ENCODE measurements around the gene KLHDC9. TPM values are rescaled to one million over a fixed set of nuclear protein-coding genes. Genes with fewer than 3 reads are reported as not detected.
"Not testable (repeated sequence)": the region's sequence is repeated elsewhere in the genome, so short reads cannot be mapped to it uniquely, and the experiment has no call there.

The KLHDC9 gene
- total RNA-seq, 3 donors from 2014 or later (not counting 1 experiment from before 2014, with no cell fraction given): 0.49 to 0.50 TPM; not detected in 1

GRCh38 chr1:161114556-161114955, 16.4 kb downstream of the KLHDC9 start:
- peaks cover 2% of the 10 kb centered on the region for H3K36me3 ChIP-seq (ENCODE audit: control insufficient read depth, insufficient read depth, low read length)
- no peak overlapping the region for H3K27ac ChIP-seq (ENCODE audit: low read length)
- DNase-seq: no peak
- no peak overlapping the region for H3K27ac Mint-ChIP-seq
- no peaks in the 10 kb centered on the region for H3K9me3 ChIP-seq (ENCODE audit: control insufficient read depth, insufficient read depth, low read length)
- no peak for TF ChIP-seq CTCF (IDR thresholded peaks at IDR 0.05)
- H3K27me3 ChIP-seq (ENCODE audit: control insufficient read depth, insufficient read depth, low read length): no peaks in the 10 kb centered on the region
- peaks cover 34% of the 10 kb centered on the region for H3K4me1 ChIP-seq (ENCODE audit: control insufficient read depth, insufficient read depth, low read length)
- no peak overlapping the region for H3K4me3 Mint-ChIP-seq
- 100% methylated on average over 1 of the region's 2 CpGs for WGBS (ENCODE audit: insufficient coverage)
- H3K4me3 ChIP-seq (ENCODE audit: low read length): no peak overlapping the region
- no peaks in the 10 kb centered on the region for H3K27me3 Mint-ChIP-seq (ENCODE audit: low read depth in 2 of 2)
- peaks cover 37 to 43% of the 10 kb centered on the region in 2 donors for H3K4me1 Mint-ChIP-seq
- H3K36me3 Mint-ChIP-seq: no peaks in the 10 kb centered on the region
- H3K9me3 Mint-ChIP-seq: no peaks in the 10 kb centered on the region
- intact Hi-C loops (cut with micrococcal nuclease): no loop called here
- ATAC-seq: no peak

- Mint-ChIP-seq H3K27me3 (ENCODE audit: low read depth in 2 of 2) (no peaks in the 10 kb centered on the region), H3K36me3 (no peaks in the 10 kb centered on the region), H3K4me1 (peaks cover 44 to 50% of the 10 kb centered on the region in 2 donors), H3K27ac (no peak overlapping the region), H3K9me3 (no peaks in the 10 kb centered on the region), H3K4me3 (no peak overlapping the region)
- no peak overlapping the region for H3K4me3 ChIP-seq (ENCODE audit: low read length)
- TF ChIP-seq CTCF (IDR thresholded peaks at IDR 0.05): no peak
- intact Hi-C loops (cut with micrococcal nuclease): no loop called here
- ATAC-seq (no peak), DNase-seq (no peak)
- H3K36me3 ChIP-seq (ENCODE audit: control insufficient read depth, insufficient read depth, low read length): peaks cover 5% of the 10 kb centered on the region
- no peaks in the 10 kb centered on the region for H3K9me3 ChIP-seq (ENCODE audit: control insufficient read depth, insufficient read depth, low read length)
- H3K27ac ChIP-seq (ENCODE audit: low read length): no peak overlapping the region
- peaks cover 38% of the 10 kb centered on the region for H3K4me1 ChIP-seq (ENCODE audit: control insufficient read depth, insufficient read depth, low read length)
- 91% methylated on average over 12 of the region's 12 CpGs for WGBS (ENCODE audit: insufficient coverage)
- no peaks in the 10 kb centered on the region for H3K27me3 ChIP-seq (ENCODE audit: control insufficient read depth, insufficient read depth, low read length)
Observed at GRCh38 chr1:161115132-161115711, 17.1 kb downstream of the KLHDC9 start.

GRCh38 chr1:161115961-161116360, 17.8 kb downstream of the KLHDC9 start:
- H3K9me3 Mint-ChIP-seq; H3K27me3 Mint-ChIP-seq (ENCODE audit: low read depth in 2 of 2); DNase-seq; H3K36me3 Mint-ChIP-seq; H3K27ac ChIP-seq (ENCODE audit: low read length); intact Hi-C loops (cut with micrococcal nuclease); H3K27me3 ChIP-seq (ENCODE audit: control insufficient read depth, insufficient read depth, low read length); ATAC-seq; H3K9me3 ChIP-seq (ENCODE audit: control insufficient read depth, insufficient read depth, low read length); H3K4me3 ChIP-seq (ENCODE audit: low read length): not testable (repeated sequence)
- Mint-ChIP-seq H3K4me1 (peaks cover 46 to 51% of the 10 kb centered on the region in 2 donors), H3K4me3 (peak overlapping the region; percentile 47), H3K27ac (peak overlapping the region in 1 of 2 donors; percentile 36)
- H3K4me1 ChIP-seq (ENCODE audit: control insufficient read depth, insufficient read depth, low read length): peaks cover 38% of the 10 kb centered on the region
- WGBS (ENCODE audit: insufficient coverage): 88% methylated on average over 6 of the region's 6 CpGs
- peaks cover 12% of the 10 kb centered on the region for H3K36me3 ChIP-seq (ENCODE audit: control insufficient read depth, insufficient read depth, low read length)

GRCh38 chr1:161117759-161118581, 19.8 kb downstream of the KLHDC9 start, which contains the start of the genes NIT1 and PFDN2:
TSS of gene NIT1 (plus strand) at chr1:161118105. CDS start at chr1:161118177, 72 bp downstream.
TSS of gene PFDN2 (minus strand) at chr1:161118037. CDS start at chr1:161118026, 11 bp downstream.
- Histone ChIP-seq H3K36me3 (ENCODE audit: control insufficient read depth, insufficient read depth, low read length) (peaks cover 32% of the 10 kb centered on the region), H3K4me3 (ENCODE audit: low read length) (peak within 1 kb of the TSS; percentile 96), H3K4me1 (ENCODE audit: control insufficient read depth, insufficient read depth, low read length) (peaks cover 38% of the 10 kb centered on the region), H3K27me3 (ENCODE audit: control insufficient read depth, insufficient read depth, low read length) (no peaks in the 10 kb centered on the region), H3K27ac (ENCODE audit: low read length) (peak within 1 kb of the TSS; percentile 88), H3K9me3 (ENCODE audit: control insufficient read depth, insufficient read depth, low read length) (no peaks in the 10 kb centered on the region)
- intact Hi-C loops (cut with micrococcal nuclease): loop anchor here (1.0 to 2.0 kb wide), 2 partner anchors 14 to 35 kb away; partner anchors contain the start of genes DEDD and UFC1
- no peaks in the 10 kb centered on the region for H3K27me3 Mint-ChIP-seq (ENCODE audit: low read depth in 2 of 2)
- ATAC-seq (peak; percentile 77 to 89 (median 85)), DNase-seq (peak; percentile 85 to 93)
- peaks cover 39 to 46% of the 10 kb centered on the region in 2 donors for H3K4me1 Mint-ChIP-seq
- peak within 1 kb of the TSS; percentile 88 to 96 for H3K27ac Mint-ChIP-seq
- peak within 1 kb of the TSS; percentile 95 for H3K4me3 Mint-ChIP-seq
- peaks cover 8% of the 10 kb centered on the region for H3K36me3 Mint-ChIP-seq
- under 1% methylated on average over 58 of the region's 58 CpGs for WGBS (ENCODE audit: insufficient coverage)
- H3K9me3 Mint-ChIP-seq: no peaks in the 10 kb centered on the region
- TF ChIP-seq CTCF (IDR thresholded peaks at IDR 0.05): no peak

Data from natural killer cell (primary cell).